K562 (cell line): Measurements from ENCODE around the gene DCAF10. TPM values are rescaled to one million over a fixed set of nuclear protein-coding genes. Genes with fewer than 3 reads are reported as not detected.
A peak's percentile ranks its signal among the peaks of the same experiment; 100 is the strongest.

Experiments
- ADNP ChIP-seq: fragments of 200-800 bp; sonication (Bioruptor generic); IDR thresholded peaks from 2 replicates; pipeline ENCODE4 v1.6.1; 2016; ENCODE audit warnings: missing genetic modification characterization, missing compliant biosample characterization
- CBX8 ChIP-seq: fragments of 200-600 bp; sonication (generic); IDR thresholded peaks from 2 replicates; pipeline ENCODE4 v1.6.1; 2012; ENCODE audit warnings: borderline replicate concordance, mixed run types, low read depth, mild to moderate bottlenecking, moderate library complexity, mixed read lengths, low read length, control low read depth, inconsistent platforms; ENCODE audit not compliant: poor library complexity, severe bottlenecking; ENCODE audit errors: extremely low read depth
- CREBBP ChIP-seq: IDR thresholded peaks from one replicate; pipeline ENCODE4 v1.6.1; 2012; ENCODE audit warnings: low read depth, mild to moderate bottlenecking, control low read depth, inconsistent platforms, low read length
- KLF6 ChIP-seq: fragments of 250-450 bp; sonication (Bioruptor Pico); IDR thresholded peaks from 2 replicates; pipeline ENCODE4 v1.4.0; 2020; ENCODE audit warnings: mild to moderate bottlenecking, moderate library complexity, borderline replicate concordance
- MXI1 ChIP-seq: IDR thresholded peaks from 2 replicates; pipeline ENCODE4 v1.6.1; 2011; ENCODE audit warnings: low read depth, mild to moderate bottlenecking, improper control_type of control experiment, low read length
- PURB ChIP-seq: sonication (generic); formaldehyde crosslinking; IDR thresholded peaks from 2 replicates; pipeline ENCODE4 v1.9.0; 2021; ENCODE audit warnings: low read depth, mild to moderate bottlenecking, missing genetic modification reagents
- RBM14 ChIP-seq: fragments of 200-400 bp; formaldehyde crosslinking; IDR thresholded peaks from 2 replicates; pipeline ENCODE4 v1.6.1; 2018; ENCODE audit warnings: low read depth, mild to moderate bottlenecking, low read length, moderate library complexity, borderline replicate concordance; ENCODE audit not compliant: insufficient read depth
- TAF9B ChIP-seq: fragments of 450-650 bp; IDR thresholded peaks from 2 replicates; pipeline ENCODE4 v1.6.1; 2018; ENCODE audit warnings: mild to moderate bottlenecking; ENCODE audit not compliant: partially characterized antibody
- TBL1XR1 ChIP-seq, 2 experiments: IDR thresholded peaks; 2 replicates each; pipeline ENCODE4 v1.6.1; 2012; ENCODE audit warnings: improper control_type of control experiment in 2 of 2, low read length in 2 of 2, mild to moderate bottlenecking in 1 of 2
- XRCC3 ChIP-seq: fragments of 450-650 bp; IDR thresholded peaks from 2 replicates; pipeline ENCODE4 v1.6.1; 2017; ENCODE audit warnings: mild to moderate bottlenecking, moderate library complexity
- ZNF324 ChIP-seq: fragments of 250-450 bp; sonication (Bioruptor Pico); IDR thresholded peaks from 2 replicates; pipeline ENCODE4 v1.4.0; 2020; ENCODE audit warnings: mild to moderate bottlenecking
- ZNF347 ChIP-seq: fragments of 450-650 bp; formaldehyde crosslinking; IDR thresholded peaks from 2 replicates; pipeline ENCODE4 v1.4.0; 2020; ENCODE audit warnings: low read depth, mild to moderate bottlenecking, moderate library complexity
- ZNF668 ChIP-seq: fragments of 250-450 bp; sonication (Bioruptor Pico); IDR thresholded peaks from 2 replicates; pipeline ENCODE4 v1.8.0; 2022; ENCODE audit warnings: mild to moderate bottlenecking, inconsistent platforms
- ZNF766 ChIP-seq: fragments of 200-800 bp; sonication (Bioruptor generic); conservative IDR thresholded peaks from 2 replicates; pipeline ENCODE4 v1.6.1; 2016; ENCODE audit warnings: missing genetic modification characterization, missing compliant biosample characterization
- ZSCAN29 ChIP-seq: fragments of 450-650 bp; IDR thresholded peaks from 2 replicates; pipeline ENCODE4 v1.6.1; 2017
- polyA plus RNA-seq, 8 experiments: library from polyadenylated mRNA; depleted of rRNA in 4 of 8; stranded (reverse) in 5 of 8; unstranded in 3 of 8; fragments of >200 nt; fragmentation: Nextera tagmentation in 2 of 8; fragmentation: Illumina TruSeq in 1 of 8; extraction: Ambion mirVana in 2 of 8; extraction: Trizol in 1 of 8; gene quantifications; 2 replicates each; pipeline versions ENCODE4 v1.2.1 to v1.2.3, GENCODE V29; 2011 to 2014; ENCODE audit warnings: inconsistent platforms in 1 of 8, missing spikeins in 1 of 8
- total RNA-seq, 7 experiments: library from RNA; depleted of rRNA in 6 of 7; stranded (reverse); fragments of >200 nt in 6 of 7; fragmentation: Illumina TruSeq in 2 of 7; extraction: Trizol in 2 of 7; gene quantifications; 2 replicates each; pipeline versions ENCODE4 v1.2.1 to v1.2.3, GENCODE V29; 2011 to 2021; ENCODE audit warnings: low replicate concordance in 1 of 7
- TF ChIP-seq, protein P1 (sequence below): fragments of 250-450 bp; sonication (Bioruptor Pico); IDR thresholded peaks from 2 replicates; pipeline ENCODE4 v1.4.0; 2020; ENCODE audit warnings: borderline replicate concordance
- TF ChIP-seq, protein P2 (sequence below): fragments of 450-650 bp; formaldehyde crosslinking; conservative IDR thresholded peaks from 2 replicates; pipeline ENCODE4 v1.4.0; 2022; ENCODE audit warnings: mild to moderate bottlenecking, missing genetic modification characterization
- TF ChIP-seq, protein P3 (sequence below): fragments of 450-650 bp; formaldehyde crosslinking; IDR thresholded peaks from 2 replicates; pipeline ENCODE4 v1.4.0; 2022; ENCODE audit warnings: mild to moderate bottlenecking, moderate library complexity
- TF ChIP-seq, protein P4 (sequence below): fragments of 450-650 bp; formaldehyde crosslinking; IDR thresholded peaks from 2 replicates; pipeline ENCODE4 v1.4.0; 2022; ENCODE audit warnings: missing genetic modification characterization

The DCAF10 gene
- total and polyA plus RNA-seq, 9 of the 15 experiments (the other 6 are each of a cell fraction or from before 2014, with no cell fraction given) = 6.8 to 40.1 (median 16.9) TPM

DNA sequence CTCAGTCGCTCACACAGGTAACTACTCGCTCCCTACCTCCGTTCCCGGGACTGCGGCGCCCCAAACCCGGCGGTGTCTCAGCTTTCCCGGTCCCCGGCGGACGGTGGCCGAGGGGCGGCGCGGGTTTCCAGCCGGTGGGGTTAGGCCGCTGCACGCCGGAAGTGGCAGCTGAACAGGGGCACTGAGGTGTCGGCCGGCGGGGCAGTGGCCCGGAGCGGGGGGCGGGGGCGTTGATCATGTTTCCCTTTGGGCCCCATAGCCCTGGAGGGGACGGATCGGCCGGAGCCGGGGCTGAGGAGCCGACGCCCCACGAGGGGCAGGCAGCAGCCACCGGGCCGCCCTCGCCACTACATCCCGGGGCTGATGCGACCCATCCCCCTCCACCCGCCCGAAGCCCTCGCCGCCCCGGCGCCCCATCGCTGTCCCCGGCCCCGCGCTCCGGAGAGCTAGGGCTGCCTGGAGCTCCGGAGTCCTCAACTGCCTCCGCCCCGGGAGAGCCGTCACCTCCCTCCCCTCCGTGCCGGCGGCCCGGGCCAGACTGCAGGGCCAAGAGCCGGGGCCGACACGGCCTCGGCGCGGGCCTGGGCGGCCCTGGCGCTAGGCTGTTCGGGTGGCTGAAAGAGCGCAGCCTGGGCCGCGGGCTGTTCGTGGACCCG is at the start of gene DCAF10 (continued):
- TF ChIP-seq TBL1XR1 (IDR thresholded peaks at IDR 0.05; ENCODE audit: low read length in 2 of 2) (peak; percentile 85 to 95), KLF6 (CRISPR knock-in tag) (0 out of 2 replicates have a peak, but pooled peaks have one; percentile 46), MXI1 (peak; percentile 67; the same call in 1 of the 2 replicates), CREBBP (no peak), ZNF347 (CRISPR knock-in tag) (no peak), RBM14 (no peak), CBX8 (no peak), ZNF668 (CRISPR knock-in tag) (peak; percentile 54; the same call in 1 of the 2 replicates), XRCC3 (no peak), ZNF324 (CRISPR knock-in tag) (0 out of 2 replicates have a peak, but pooled peaks have one; percentile 4), ZSCAN29 (no peak), ADNP (tag) (no peak), ZNF766 (no peak), PURB (CRISPR knock-in tag) (no peak), TAF9B (peak; percentile 96)
- TF ChIP-seq, protein P1, sequence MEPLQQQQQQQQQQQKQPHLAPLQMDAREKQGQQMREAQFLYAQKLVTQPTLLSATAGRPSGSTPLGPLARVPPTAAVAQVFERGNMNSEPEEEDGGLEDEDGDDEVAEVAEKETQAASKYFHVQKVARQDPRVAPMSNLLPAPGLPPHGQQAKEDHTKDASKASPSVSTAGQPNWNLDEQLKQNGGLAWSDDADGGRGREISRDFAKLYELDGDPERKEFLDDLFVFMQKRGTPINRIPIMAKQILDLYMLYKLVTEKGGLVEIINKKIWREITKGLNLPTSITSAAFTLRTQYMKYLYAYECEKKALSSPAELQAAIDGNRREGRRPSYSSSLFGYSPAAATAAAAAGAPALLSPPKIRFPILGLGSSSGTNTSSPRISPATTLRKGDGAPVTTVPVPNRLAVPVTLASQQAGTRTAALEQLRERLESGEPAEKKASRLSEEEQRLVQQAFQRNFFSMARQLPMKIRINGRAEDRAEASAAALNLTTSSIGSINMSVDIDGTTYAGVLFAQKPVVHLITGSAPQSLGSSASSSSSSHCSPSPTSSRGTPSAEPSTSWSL (CRISPR knock-in tag) = 0 out of 2 replicates have a peak, but pooled peaks have one; percentile 8
- TF ChIP-seq, protein P2, sequence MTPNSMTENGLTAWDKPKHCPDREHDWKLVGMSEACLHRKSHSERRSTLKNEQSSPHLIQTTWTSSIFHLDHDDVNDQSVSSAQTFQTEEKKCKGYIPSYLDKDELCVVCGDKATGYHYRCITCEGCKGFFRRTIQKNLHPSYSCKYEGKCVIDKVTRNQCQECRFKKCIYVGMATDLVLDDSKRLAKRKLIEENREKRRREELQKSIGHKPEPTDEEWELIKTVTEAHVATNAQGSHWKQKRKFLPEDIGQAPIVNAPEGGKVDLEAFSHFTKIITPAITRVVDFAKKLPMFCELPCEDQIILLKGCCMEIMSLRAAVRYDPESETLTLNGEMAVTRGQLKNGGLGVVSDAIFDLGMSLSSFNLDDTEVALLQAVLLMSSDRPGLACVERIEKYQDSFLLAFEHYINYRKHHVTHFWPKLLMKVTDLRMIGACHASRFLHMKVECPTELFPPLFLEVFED (CRISPR knock-in tag) = peak; percentile 86
- TF ChIP-seq, protein P3, sequence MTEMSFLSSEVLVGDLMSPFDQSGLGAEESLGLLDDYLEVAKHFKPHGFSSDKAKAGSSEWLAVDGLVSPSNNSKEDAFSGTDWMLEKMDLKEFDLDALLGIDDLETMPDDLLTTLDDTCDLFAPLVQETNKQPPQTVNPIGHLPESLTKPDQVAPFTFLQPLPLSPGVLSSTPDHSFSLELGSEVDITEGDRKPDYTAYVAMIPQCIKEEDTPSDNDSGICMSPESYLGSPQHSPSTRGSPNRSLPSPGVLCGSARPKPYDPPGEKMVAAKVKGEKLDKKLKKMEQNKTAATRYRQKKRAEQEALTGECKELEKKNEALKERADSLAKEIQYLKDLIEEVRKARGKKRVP = no peak
- TF ChIP-seq, protein P4, sequence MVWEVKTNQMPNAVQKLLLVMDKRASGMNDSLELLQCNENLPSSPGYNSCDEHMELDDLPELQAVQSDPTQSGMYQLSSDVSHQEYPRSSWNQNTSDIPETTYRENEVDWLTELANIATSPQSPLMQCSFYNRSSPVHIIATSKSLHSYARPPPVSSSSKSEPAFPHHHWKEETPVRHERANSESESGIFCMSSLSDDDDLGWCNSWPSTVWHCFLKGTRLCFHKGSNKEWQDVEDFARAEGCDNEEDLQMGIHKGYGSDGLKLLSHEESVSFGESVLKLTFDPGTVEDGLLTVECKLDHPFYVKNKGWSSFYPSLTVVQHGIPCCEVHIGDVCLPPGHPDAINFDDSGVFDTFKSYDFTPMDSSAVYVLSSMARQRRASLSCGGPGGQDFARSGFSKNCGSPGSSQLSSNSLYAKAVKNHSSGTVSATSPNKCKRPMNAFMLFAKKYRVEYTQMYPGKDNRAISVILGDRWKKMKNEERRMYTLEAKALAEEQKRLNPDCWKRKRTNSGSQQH (CRISPR knock-in tag) = 0 out of 2 replicates have a peak, but pooled peaks have one; percentile 18
